ENCODE data around the gene PLEKHH2. TPM values are rescaled to one million over a fixed set of nuclear protein-coding genes. Genes with fewer than 3 reads are reported as not detected.

Gene PLEKHH2
- total RNA-seq (ENCODE audit: low replicate concordance): 0.60 and 2.1 TPM in 2 replicates

GRCh38 chr2:43637030-43637803 lies at the start of gene PLEKHH2:
TSS of gene PLEKHH2 (plus strand) at chr2:43637260. CDS start at chr2:43644674, 7,414 bp downstream.

GRCh38 chr2:43595603-43596412 lies 41.3 kb upstream of the PLEKHH2 start, which contains the start of gene THADA:
TSS of gene THADA (minus strand) at chr2:43596038. CDS start at chr2:43592392, 3,646 bp downstream.

GRCh38 chr2:43676322-43677050 lies 39.4 kb downstream of the PLEKHH2 start, which contains the start of gene C1GALT1C1L:
TSS of gene C1GALT1C1L (minus strand) at chr2:43676429. CDS start at chr2:43676322, 107 bp downstream.

GRCh38 chr2:43773876-43774613 lies 137.0 kb downstream of the PLEKHH2 start, which contains the start of gene DYNC2LI1:
TSS of gene DYNC2LI1 (plus strand) at chr2:43774039. CDS start at chr2:43774139, 100 bp downstream.

Other genes starting within 250 kb of the PLEKHH2 start
- 26.6 and 41.3 TPM in 2 replicates for gene THADA, start 41.2 kb upstream of the PLEKHH2 start, total RNA-seq (ENCODE audit: low replicate concordance)
- gene C1GALT1C1L, start 39.2 kb downstream of the PLEKHH2 start, total RNA-seq (ENCODE audit: low replicate concordance): 0.12 and 0.30 TPM in 2 replicates
- 6.0 and 15.6 TPM in 2 replicates for gene DYNC2LI1, start 136.8 kb downstream of the PLEKHH2 start, total RNA-seq (ENCODE audit: low replicate concordance)
- not detected in 2 replicates for gene ABCG5, start 201.6 kb downstream of the PLEKHH2 start, total RNA-seq (ENCODE audit: low replicate concordance)
- not detected in 2 replicates for gene ABCG8, start 201.7 kb downstream of the PLEKHH2 start, total RNA-seq (ENCODE audit: low replicate concordance)